ENCODE measurements around the gene UBE2J2. TPM values are rescaled to one million over a fixed set of nuclear protein-coding genes. Genes with fewer than 3 reads are reported as not detected.

UBE2J2 gene
- total and polyA plus RNA-seq, 2 of the 13 experiments (the other 11 are each of a cell fraction or from before 2014, with no cell fraction given), result 25.4 to 29.4 TPM

- no peak for TF ChIP-seq ZBTB49 (CRISPR knock-in tag; IDR thresholded peaks at IDR 0.05; ENCODE audit: borderline replicate concordance)
- no peak for TF ChIP-seq GLMP (CRISPR knock-in tag; IDR thresholded peaks at IDR 0.05; ENCODE audit: borderline replicate concordance)
- TF ChIP-seq SRSF1 (optimal IDR thresholded peaks at IDR 0.05; ENCODE audit: low read depth, low read length), result no peak
- TF ChIP-seq SMAD1 (CRISPR knock-in tag; IDR thresholded peaks at IDR 0.05; ENCODE audit: borderline replicate concordance, low read depth), result no peak
- no peak for TF ChIP-seq HINFP (CRISPR knock-in tag; IDR thresholded peaks at IDR 0.05; ENCODE audit: low read depth)
- TF ChIP-seq ZFP36 (IDR thresholded peaks at IDR 0.05; ENCODE audit: borderline replicate concordance, low read depth, low read length, partially characterized antibody), result no peak
- TF ChIP-seq ZSCAN21 (CRISPR knock-in tag; IDR thresholded peaks at IDR 0.05; ENCODE audit: borderline replicate concordance), result no peak
- no peak for TF ChIP-seq SP5 (CRISPR knock-in tag; IDR thresholded peaks at IDR 0.05; ENCODE audit: borderline replicate concordance, low read depth)
- TF ChIP-seq ZNF704 (CRISPR knock-in tag; IDR thresholded peaks at IDR 0.05; ENCODE audit: borderline replicate concordance), result no peak
- TF ChIP-seq JUNB (CRISPR knock-in tag; IDR thresholded peaks at IDR 0.05; ENCODE audit: borderline replicate concordance), result no peak
- no peak for TF ChIP-seq PHF21A (CRISPR knock-in tag; IDR thresholded peaks at IDR 0.05)
- TF ChIP-seq TOPORS (CRISPR knock-in tag; IDR thresholded peaks at IDR 0.05), result 0 out of 2 replicates have a peak, but pooled peaks have one; percentile 39
- TF ChIP-seq NBN (conservative IDR thresholded peaks at IDR 0.05), result no peak
- peak; percentile 33; the same call in 1 of the 2 replicates for TF ChIP-seq NR2C2 (CRISPR knock-in tag; IDR thresholded peaks at IDR 0.05; ENCODE audit: borderline replicate concordance)
- TF ChIP-seq ZNF619 (CRISPR knock-in tag; IDR thresholded peaks at IDR 0.05), result no peak
- no peak for TF ChIP-seq ZNF597 (CRISPR knock-in tag; IDR thresholded peaks at IDR 0.05)
- no peak for TF ChIP-seq ZNF180 (CRISPR knock-in tag; IDR thresholded peaks at IDR 0.05; ENCODE audit: borderline replicate concordance, low read depth)
- no peak for TF ChIP-seq HOXA5 (CRISPR knock-in tag; IDR thresholded peaks at IDR 0.05)
- no peak for TF ChIP-seq ZNF235 (CRISPR knock-in tag; IDR thresholded peaks at IDR 0.05; ENCODE audit: borderline replicate concordance)
Measured at GRCh38 chr1:1304331-1305299, 31.0 kb upstream of the UBE2J2 start (continued).

All from HepG2 (cell line).